H1 (cell line): ENCODE measurements around the gene KCNJ3. TPM values are rescaled to one million over a fixed set of nuclear protein-coding genes. Genes with fewer than 3 reads are reported as not detected.

Experiments used
- CTCF ChIA-PET: fragments of 300-600 bp; sonication (Branson Sonifier 250); formaldehyde crosslinking; loops from one replicate; lab custom pipeline; 2021; ENCODE audit not compliant: partially characterized antibody; lab: Charles Lee
- POLR2A ChIA-PET: fragments of 300-600 bp; sonication (Branson Sonifier 250); formaldehyde crosslinking; loops from one replicate; lab custom pipeline; 2021; ENCODE audit warnings: inconsistent platforms; ENCODE audit not compliant: partially characterized antibody; lab: Charles Lee
- DNase-seq, 2 experiments: peaks; one replicate each; pipeline versions ENCODE4 v3.0.0 to v3.0.0-alpha.2; 2010 to 2022; ENCODE audit warnings: low spot score in 2 of 2, low read depth in 1 of 2, mixed read lengths in 1 of 2
- FAIRE-seq: peaks from 2 replicates; lab custom pipeline; 2011; peaks lifted over from hg19 to GRCh38; lab: Jason Lieb, UNC
- H2AFZ ChIP-seq: 2 replicates; pipeline ENCODE4 v1.8.1; 2012; ENCODE audit warnings: low read length, inconsistent platforms
- H2AK5ac ChIP-seq: 2 replicates; pipeline ENCODE4 v1.6.1; 2013; ENCODE audit warnings: low read depth, low read length
- H2BK120ac ChIP-seq: replicated peaks from 2 replicates; pipeline ENCODE3; 2013; ENCODE audit warnings: low read depth, low read length, inconsistent platforms
- H2BK12ac ChIP-seq: 2 replicates; pipeline ENCODE4 v1.6.1; 2013; ENCODE audit warnings: low read depth, low read length
- H2BK15ac ChIP-seq: 2 replicates; pipeline ENCODE4 v1.6.1; 2013; ENCODE audit warnings: low read length
- H2BK20ac ChIP-seq: 2 replicates; pipeline ENCODE4 v1.6.1; 2013; ENCODE audit warnings: low read length
- H2BK5ac ChIP-seq: 2 replicates; pipeline ENCODE4 v1.6.1; 2013; ENCODE audit warnings: low read depth, low read length
- H3K14ac ChIP-seq: 2 replicates; pipeline ENCODE4 v1.6.1; 2013; ENCODE audit warnings: inconsistent platforms; ENCODE audit not compliant: insufficient read length
- H3K18ac ChIP-seq: 2 replicates; pipeline ENCODE4 v1.6.1; 2013; ENCODE audit warnings: low read length; ENCODE audit errors: extremely low read depth
- H3K23ac ChIP-seq: 2 replicates; pipeline ENCODE4 v1.6.1; 2013; ENCODE audit warnings: inconsistent platforms; ENCODE audit not compliant: insufficient read length
- H3K23me2 ChIP-seq: 2 replicates; pipeline ENCODE4 v1.6.1; 2013; ENCODE audit warnings: low read depth, low read length
- H3K27ac ChIP-seq: 2 replicates; pipeline ENCODE4 v1.6.1; 2011; ENCODE audit warnings: low read depth, low read length, inconsistent platforms
- H3K27me3 ChIP-seq, 4 experiments: replicated peaks in 1 of 4; 1 replicate in 1 of 4; 2 replicates in 3 of 4; pipeline versions ENCODE4 v1.6.1 to v1.8.1; 2011 to 2013; ENCODE audit warnings: low read length in 3 of 4, mild to moderate bottlenecking in 3 of 4, inconsistent platforms in 2 of 4, mixed read lengths in 2 of 4, moderate library complexity in 1 of 4; ENCODE audit not compliant: control insufficient read depth in 3 of 4, insufficient read depth in 3 of 4; ENCODE audit errors: extremely low read depth in 1 of 4
- H3K36me3 ChIP-seq, 4 experiments: 2 replicates each; pipeline versions ENCODE4 v1.6.1 to v1.8.1; 2011 to 2013; ENCODE audit warnings: mild to moderate bottlenecking in 4 of 4, low read length in 3 of 4, moderate library complexity in 2 of 4, control low read depth in 1 of 4, inconsistent platforms in 1 of 4; ENCODE audit not compliant: insufficient read depth in 4 of 4, control insufficient read depth in 2 of 4
- H3K4ac ChIP-seq: replicated peaks from 2 replicates; pipeline ENCODE3; 2013; ENCODE audit warnings: low read length, low read depth, mixed read lengths, inconsistent platforms; ENCODE audit not compliant: insufficient read length
- H3K4me1 ChIP-seq, 4 experiments: replicated peaks in 1 of 4; 1 replicate in 1 of 4; 2 replicates in 3 of 4; pipeline versions ENCODE4 v1.6.1 to v1.8.1; 2011 to 2013; ENCODE audit warnings: low read length in 3 of 4, inconsistent platforms in 2 of 4, mixed read lengths in 1 of 4; ENCODE audit not compliant: insufficient read depth in 4 of 4, control insufficient read depth in 3 of 4
- H3K4me2 ChIP-seq, 2 experiments: 2 replicates each; pipeline versions ENCODE4 v1.6.1 to v1.8.1; 2011 to 2013; ENCODE audit warnings: low read depth in 2 of 2, low read length in 2 of 2, control low read depth in 1 of 2, inconsistent platforms in 1 of 2, mild to moderate bottlenecking in 1 of 2; ENCODE audit not compliant: insufficient read depth in 1 of 2
- H3K4me3 ChIP-seq, 4 experiments: fragments of 200-600, 300-600 bp in 1 of 4; sonication (generic), shearing (Covaris generic), sonication (Bioruptor Twin) in 1 of 4; 2 replicates each; pipeline versions ENCODE4 v1.5.1 to v1.8.1; 2011 to 2016; ENCODE audit warnings: low read length in 4 of 4, low read depth in 3 of 4, control low read depth in 2 of 4, inconsistent platforms in 2 of 4, mild to moderate bottlenecking in 2 of 4, mixed read lengths in 1 of 4, moderate library complexity in 1 of 4; ENCODE audit not compliant: insufficient read depth in 2 of 4; ENCODE audit errors: extremely low read depth in 1 of 4
- H3K56ac ChIP-seq: replicated peaks from 2 replicates; pipeline ENCODE3; 2013; ENCODE audit warnings: low read depth, mild to moderate bottlenecking, mixed read lengths, low read length, inconsistent platforms; ENCODE audit not compliant: insufficient read length
- H3K79me1 ChIP-seq: 2 replicates; pipeline ENCODE4 v1.6.1; 2013; ENCODE audit warnings: low read depth, low read length, control low read depth
- H3K79me2 ChIP-seq, 2 experiments: 2 replicates each; pipeline versions ENCODE4 v1.6.1 to v1.8.1; 2012 to 2013; ENCODE audit warnings: low read length in 2 of 2, mild to moderate bottlenecking in 2 of 2, inconsistent platforms in 1 of 2; ENCODE audit not compliant: insufficient read depth in 2 of 2, control insufficient read depth in 1 of 2
- H3K9ac ChIP-seq, 4 experiments: replicated peaks in 1 of 4; 1 replicate in 1 of 4; 2 replicates in 3 of 4; pipeline versions ENCODE4 v1.6.1 to v1.8.1; 2011 to 2013; ENCODE audit warnings: low read depth in 3 of 4, low read length in 3 of 4, control low read depth in 2 of 4, mild to moderate bottlenecking in 2 of 4, moderate library complexity in 2 of 4, inconsistent platforms in 1 of 4; ENCODE audit errors: extremely low read depth in 1 of 4
- H3K9me3 ChIP-seq, 2 experiments: 2 replicates each; pipeline versions ENCODE4 v1.6.1 to v1.8.1; 2012 to 2013; ENCODE audit warnings: mild to moderate bottlenecking in 2 of 2, moderate library complexity in 2 of 2, control low read depth in 1 of 2, inconsistent platforms in 1 of 2, low read depth in 1 of 2, low read length in 1 of 2, mixed read lengths in 1 of 2; ENCODE audit not compliant: insufficient read depth in 2 of 2
- H4K20me1 ChIP-seq, 2 experiments: replicated peaks in 1 of 2; 2 replicates each; pipeline versions ENCODE3 to v1.8.1; 2011 to 2013; ENCODE audit warnings: inconsistent platforms in 2 of 2, low read length in 2 of 2, mild to moderate bottlenecking in 1 of 2; ENCODE audit not compliant: insufficient read depth in 2 of 2, control insufficient read depth in 1 of 2
- H4K5ac ChIP-seq: 2 replicates; pipeline ENCODE4 v1.6.1; 2013; ENCODE audit warnings: low read length, low read depth, mixed read lengths, inconsistent platforms; ENCODE audit not compliant: insufficient read length
- H4K8ac ChIP-seq: 2 replicates; pipeline ENCODE4 v1.8.0; 2013; ENCODE audit warnings: mild to moderate bottlenecking, moderate library complexity, low read length, inconsistent platforms; ENCODE audit not compliant: insufficient read depth; ENCODE audit errors: extremely low read depth
- H4K91ac ChIP-seq: replicated peaks from 2 replicates; pipeline ENCODE3; 2013; ENCODE audit warnings: low read length, mixed read lengths, inconsistent platforms; ENCODE audit not compliant: insufficient read length
- ATF3 ChIP-seq: IDR thresholded peaks from 2 replicates; pipeline ENCODE4 v1.6.1; 2011; ENCODE audit warnings: low read depth, mild to moderate bottlenecking, low read length; ENCODE audit not compliant: insufficient read depth
- EZH2 ChIP-seq: fragments of 200-600 bp; sonication (generic); IDR thresholded peaks from 2 replicates; pipeline ENCODE4 v1.7.1; 2012; ENCODE audit warnings: low read depth, mild to moderate bottlenecking, moderate library complexity, low read length, inconsistent platforms; ENCODE audit not compliant: severe bottlenecking
- SUZ12 ChIP-seq: fragments of 200-600 bp; sonication (generic); IDR thresholded peaks from 2 replicates; pipeline ENCODE4 v1.6.1; 2012; ENCODE audit warnings: mild to moderate bottlenecking, inconsistent platforms, low read length, moderate library complexity, mixed read lengths
- TAF1 ChIP-seq: IDR thresholded peaks from 2 replicates; pipeline ENCODE4 v1.6.1; 2011; ENCODE audit warnings: mild to moderate bottlenecking, low read depth, low read length
- TBP ChIP-seq: IDR thresholded peaks from 2 replicates; pipeline ENCODE4 v1.6.1; 2011; ENCODE audit warnings: low read depth, low read length, improper control_type of control experiment
- WGBS, 2 experiments: shearing (Covaris generic) in 1 of 2; methylation state at CpG; one replicate each; pipeline versions ENCODE4 v1.1.6 to v1.1.7; 2013 to 2015; ENCODE audit warnings: low lambda C conversion rate in 2 of 2, mixed read lengths in 2 of 2, inconsistent platforms in 1 of 2, low coverage in 1 of 2, missing lambda C conversion rate in 1 of 2; ENCODE audit not compliant: insufficient replicate concordance in 2 of 2, insufficient coverage in 1 of 2, insufficient read length in 1 of 2; ENCODE audit errors: extremely low coverage in 1 of 2, missing lambda C conversion rate in 1 of 2; 5-methylcytosine and 5-hydroxymethylcytosine counted together
- polyA plus RNA-seq, 7 experiments: library from polyadenylated mRNA; depleted of rRNA in 3 of 7; stranded (reverse) in 5 of 7; unstranded in 2 of 7; fragments of >200 nt in 5 of 7; fragments of 200-250 nt in 2 of 7; gene quantifications; 1 replicate in 5 of 7; 2 replicates in 1 of 7; 4 replicates in 1 of 7; pipeline versions ENCODE4 v1.2.1 to v1.2.3, GENCODE V29; 2011 to 2013; ENCODE audit warnings: missing spikeins in 2 of 7, mixed read lengths in 2 of 7
- total RNA-seq: library from RNA; stranded (reverse); fragmentation: NEBNext Ultra II Directional; extraction: Animal tissue kit (Norgen Biotek cat#: 25700); gene quantifications from 2 replicates; pipeline ENCODE4 v1.2.1, GENCODE V29; 2021

The KCNJ3 gene
- total and polyA plus RNA-seq, 2 of the 8 experiments (the other 6 are each of a cell fraction or from before 2014, with no cell fraction given), result 0.11 to 0.50 TPM

- H4K20me1 ChIP-seq, result peaks cover 0 to 1% of the 10 kb centered on the region in 2 experiments
- H3K9ac ChIP-seq, result no peak overlapping the region
- H4K8ac ChIP-seq, result no peak overlapping the region
- H2BK20ac ChIP-seq, result no peak overlapping the region
- H3K4me3 ChIP-seq, result no peak overlapping the region
- H3K36me3 ChIP-seq, result no peaks in the 10 kb centered on the region
- FAIRE-seq (no peak), DNase-seq (no peak)
- no peak overlapping the region for H2BK5ac ChIP-seq
- H3K14ac ChIP-seq, result no peak overlapping the region
- no peak overlapping the region for H3K23ac ChIP-seq
- no peaks in the 10 kb centered on the region for H3K79me1 ChIP-seq
- H2AFZ ChIP-seq, result no peak overlapping the region
- ChIA-PET CTCF (interaction anchor here (0.6 kb wide), 1 partner anchor 76 kb away, joined by 5 read pairs; no protein-coding TSS in a partner anchor), POLR2A (no interaction called here)
- no peak overlapping the region for H3K56ac ChIP-seq
- no peak overlapping the region for H2BK120ac ChIP-seq
- H3K27ac ChIP-seq, result no peak overlapping the region
- no peak overlapping the region for H2BK12ac ChIP-seq
- H2BK15ac ChIP-seq, result no peak overlapping the region
- peaks cover 9 to 24% (median 18%) of the 10 kb centered on the region in 4 experiments for H3K27me3 ChIP-seq
- peaks cover 14% of the 10 kb centered on the region for H3K23me2 ChIP-seq
- no peak overlapping the region for H4K5ac ChIP-seq
- WGBS, 2 experiments, result 88% methylated on average over 10 of the region's 10 CpGs; no CpG with 5 or more reads in 1 of the 2 experiments
- H2AK5ac ChIP-seq, result no peak overlapping the region
- no peaks in the 10 kb centered on the region for H3K79me2 ChIP-seq
- H4K91ac ChIP-seq, result no peak overlapping the region
- H3K4me1 ChIP-seq, result peaks cover 0 to 5% (median 2%) of the 10 kb centered on the region in 4 experiments; a peak in 3 of 7 replicates
- H3K18ac ChIP-seq, result no peak overlapping the region
- peak overlapping the region in 1 of 2 experiments; percentile 88; a peak in 2 of 4 replicates for H3K4me2 ChIP-seq
- H3K9me3 ChIP-seq, result no peaks in the 10 kb centered on the region
- no peak overlapping the region for H3K4ac ChIP-seq
- no peak for TF ChIP-seq TBP
- no peak for TF ChIP-seq SUZ12
- no peak for TF ChIP-seq ATF3
- no peak for TF ChIP-seq EZH2
- no peak for TF ChIP-seq TAF1
Measured at GRCh38 chr2:154699575-154699930, 1.1 kb downstream of the KCNJ3 start.
